NCI-H187 (cell line): ENCODE measurements around the gene PRKN.

Experiments used
- DNase-seq, 2 experiments: peaks; one replicate each; lab custom pipeline; 2025; lab: John Stamatoyannopoulos, UW

Gene PRKN

DNA sequence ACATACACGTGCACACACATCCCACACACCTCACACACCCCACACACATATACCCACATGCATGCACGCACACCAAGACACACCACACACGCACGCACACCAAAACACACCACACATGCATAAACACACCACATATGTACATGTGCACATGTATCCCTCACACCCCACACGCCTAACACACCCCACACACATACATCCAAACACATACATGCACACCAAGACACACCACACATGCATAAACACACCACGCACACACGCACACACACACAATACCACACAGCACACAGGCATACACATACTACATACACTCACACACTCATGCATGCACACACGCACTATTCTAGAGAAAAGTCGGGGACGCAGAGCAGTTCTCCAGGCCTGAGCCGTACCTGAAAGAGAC, 671.5 kb downstream of the PRKN start:
- DNase-seq, result no peak

DNA sequence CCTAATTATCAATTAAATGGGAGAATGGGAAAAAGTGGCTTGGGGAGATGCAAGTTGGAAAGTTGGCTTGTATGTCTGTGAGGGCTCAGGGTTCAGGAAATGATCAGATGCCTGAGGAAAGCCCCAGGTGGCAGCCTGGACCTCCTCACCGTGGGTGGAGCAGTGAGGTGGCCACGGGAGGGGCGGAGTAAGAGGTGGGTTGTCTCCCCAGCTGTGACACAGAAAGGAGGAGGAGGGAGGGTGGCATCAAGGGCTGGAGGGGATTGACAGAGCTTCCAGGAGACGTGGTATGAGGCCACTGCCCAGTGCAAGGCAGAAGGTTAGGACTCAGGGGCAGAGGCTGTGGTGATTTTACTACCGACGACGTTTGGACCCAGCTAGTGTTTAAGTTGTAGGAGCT, 672.2 kb downstream of the PRKN start:
- no peak for DNase-seq

DNA sequence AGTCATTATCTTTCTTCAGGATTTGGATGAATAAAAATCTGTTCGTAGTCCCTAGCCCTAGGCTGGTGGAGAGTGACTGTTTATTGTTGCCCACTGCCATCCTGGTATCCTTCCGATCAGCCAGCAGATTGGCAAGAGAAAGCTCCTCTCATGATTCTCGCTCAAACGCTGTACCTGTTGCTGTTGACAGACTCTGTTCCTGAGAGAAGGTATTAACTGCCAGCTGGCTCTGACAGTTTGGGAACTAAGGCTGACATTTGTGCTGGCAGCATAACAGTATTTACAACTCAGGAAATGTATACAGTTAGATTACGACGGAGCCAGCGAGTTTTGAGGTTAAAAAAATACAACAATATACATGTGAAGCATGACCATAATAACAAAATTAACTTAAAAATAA, 674.5 kb downstream of the PRKN start:
- no peak for DNase-seq

DNA sequence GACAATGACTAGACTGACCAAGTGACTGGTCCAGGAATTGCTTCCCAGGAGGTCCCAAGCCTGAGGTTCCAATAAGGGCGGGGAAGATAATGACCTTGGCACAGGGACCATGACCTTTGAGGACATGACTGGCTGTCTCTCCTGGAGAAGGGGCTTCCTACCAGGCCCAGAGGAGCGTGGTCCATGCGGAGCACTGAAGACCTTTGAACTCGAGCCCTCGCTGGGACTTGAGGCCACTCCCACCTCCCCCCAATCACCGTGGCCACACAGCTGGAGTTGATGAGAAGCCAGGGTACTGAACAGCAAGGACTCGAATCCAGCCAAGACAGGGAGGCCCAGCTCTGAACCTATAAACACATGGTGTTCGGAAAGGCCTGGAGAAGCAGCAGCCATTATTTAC, 677.0 kb downstream of the PRKN start:
- no peak for DNase-seq

DNA sequence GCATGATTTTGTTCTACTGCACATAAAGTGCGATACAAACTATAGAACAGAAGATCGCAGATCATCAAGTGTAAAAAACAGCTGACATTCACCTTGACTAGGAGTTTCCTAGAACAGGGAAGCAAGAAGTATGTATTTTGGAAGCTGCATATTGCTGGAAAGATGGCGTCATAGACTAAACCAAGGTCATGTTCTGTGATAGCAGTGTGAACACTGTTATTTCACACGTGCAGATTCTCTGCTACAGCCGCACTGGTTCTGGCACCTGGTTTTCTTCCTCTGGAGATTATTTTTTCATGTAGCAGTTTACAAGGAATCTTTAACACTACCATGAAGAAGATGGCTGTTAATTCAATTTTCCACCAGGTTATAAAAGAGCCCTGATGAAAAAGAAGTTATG, 681.2 kb downstream of the PRKN start:
- no peak for DNase-seq

DNA sequence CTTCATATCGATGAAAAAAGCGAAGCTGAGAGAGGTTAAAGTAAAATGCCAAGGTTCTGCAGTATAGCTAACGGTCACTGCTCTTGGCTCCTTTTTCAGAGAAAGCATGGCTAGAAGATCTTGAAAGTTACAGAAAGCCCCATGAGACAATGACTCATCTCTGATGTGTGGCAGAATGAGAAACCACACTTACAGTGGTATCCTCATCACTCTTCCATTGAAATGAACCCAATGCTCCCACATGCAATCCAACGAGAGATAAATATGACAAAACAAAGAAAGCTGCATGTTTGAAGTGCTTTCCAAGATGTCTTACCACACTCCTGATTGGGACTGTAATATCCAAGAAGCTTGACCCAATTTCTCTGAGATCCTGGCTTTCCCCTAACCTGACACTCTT, 694.9 kb downstream of the PRKN start:
- DNase-seq, result no peak

DNA sequence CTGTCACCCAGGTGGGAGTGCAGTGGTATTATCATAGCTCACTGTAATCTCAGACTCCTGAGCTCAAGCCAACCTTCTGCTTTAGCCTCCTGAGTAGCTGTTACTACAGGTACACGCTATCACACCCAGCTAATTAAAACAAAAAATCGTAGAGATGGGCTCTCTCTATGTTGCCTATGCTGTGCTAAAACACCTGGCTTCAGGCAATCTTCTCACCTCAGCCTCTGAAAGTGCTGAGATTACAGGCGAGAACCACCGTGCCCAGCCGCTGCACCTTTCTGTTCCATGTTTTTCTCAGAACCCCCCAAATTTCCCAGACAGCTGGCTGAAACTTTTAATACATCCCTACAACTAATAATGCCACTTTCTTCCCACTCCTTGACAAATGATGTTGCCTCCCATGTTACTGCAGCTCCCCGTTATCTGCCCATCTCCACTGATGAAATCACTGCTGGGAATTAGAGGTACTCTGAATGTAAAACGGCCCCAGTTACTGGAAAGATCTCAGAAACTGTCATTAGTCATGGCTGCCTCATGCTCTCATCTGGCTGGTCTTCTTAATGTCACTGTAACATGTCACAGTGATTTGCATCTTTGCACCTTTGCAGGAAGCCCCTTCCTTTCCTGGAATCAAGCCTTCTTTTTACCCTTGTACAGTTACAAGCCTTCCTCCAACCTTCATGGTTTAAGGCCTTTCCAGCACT, 697.5 kb downstream of the PRKN start:
- DNase-seq, result no peak

DNA sequence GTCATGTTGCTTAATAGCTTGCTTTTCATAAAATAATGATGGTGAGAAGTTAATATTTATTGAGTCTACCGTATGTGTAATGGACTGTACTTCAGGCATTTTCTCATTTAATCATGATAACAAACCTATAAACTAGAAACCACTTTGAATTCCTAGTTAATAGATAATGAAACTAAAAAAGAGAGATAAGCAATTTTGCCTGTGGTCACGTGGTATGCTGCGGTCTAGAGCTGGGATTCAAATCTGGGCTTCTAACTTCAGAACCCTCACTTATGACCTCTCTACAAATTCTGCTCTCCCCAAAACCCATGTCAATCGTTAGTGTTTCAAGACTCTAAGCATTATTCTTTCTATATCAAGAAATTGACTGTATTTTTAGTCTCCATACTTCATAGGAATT, 700.7 kb downstream of the PRKN start:
- no peak for DNase-seq

DNA sequence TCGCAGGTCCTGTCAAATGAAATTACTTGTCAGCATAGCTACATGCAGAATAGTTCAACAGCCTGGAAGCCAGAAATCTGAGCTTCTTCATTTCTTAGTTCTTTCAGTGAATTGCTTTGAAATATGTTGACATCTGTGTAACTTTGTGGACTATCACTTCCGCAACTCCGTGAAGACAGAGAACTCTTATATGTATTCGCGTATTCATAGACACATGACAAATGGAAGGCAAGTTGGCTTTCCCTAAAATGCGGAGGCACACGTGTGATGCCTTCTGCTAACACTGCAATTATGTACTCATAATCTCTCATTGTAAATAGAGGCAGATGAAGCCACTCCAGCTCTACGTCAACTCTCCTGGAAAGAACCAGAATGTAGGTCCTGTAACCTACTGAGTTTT, 701.5 kb downstream of the PRKN start:
- DNase-seq, result no peak

DNA sequence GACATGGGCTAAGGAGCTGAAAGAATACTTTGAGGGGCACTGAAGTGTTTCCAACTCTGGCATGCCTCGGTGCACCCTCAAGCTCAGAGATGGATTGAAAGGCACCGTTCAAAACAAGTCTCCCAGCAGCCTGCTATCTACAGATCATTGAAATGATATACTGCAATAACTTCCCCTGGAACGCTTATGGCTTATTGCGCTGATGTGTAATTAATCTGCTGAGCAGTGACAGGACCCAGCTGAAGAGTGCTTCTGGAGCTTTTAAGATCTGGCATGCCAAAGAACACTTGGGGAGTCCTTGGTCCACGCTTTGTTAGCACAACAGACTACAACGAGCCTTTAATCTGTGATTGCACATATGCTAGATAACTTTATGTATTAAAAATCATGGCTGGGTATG, 708.2 kb downstream of the PRKN start:
- DNase-seq, result no peak

DNA sequence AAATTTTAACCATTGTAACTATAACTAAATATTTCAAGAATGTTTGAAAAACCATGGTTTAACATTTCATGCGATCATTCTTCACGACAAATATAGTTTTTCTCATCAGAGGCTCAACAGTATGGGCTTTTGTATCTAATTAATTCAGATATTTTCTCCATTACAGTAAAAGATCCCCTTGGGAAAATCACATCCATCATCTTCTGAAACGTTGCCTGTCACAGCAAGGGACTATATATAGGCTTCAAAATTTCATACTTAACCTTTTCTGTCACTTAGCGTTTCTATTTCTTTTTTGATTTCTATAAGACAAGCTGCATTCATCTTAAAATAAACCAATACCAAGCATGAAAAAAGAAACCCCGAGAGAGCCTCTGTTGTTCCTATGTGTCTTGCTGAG, 710.0 kb downstream of the PRKN start:
- no peak for DNase-seq

DNA sequence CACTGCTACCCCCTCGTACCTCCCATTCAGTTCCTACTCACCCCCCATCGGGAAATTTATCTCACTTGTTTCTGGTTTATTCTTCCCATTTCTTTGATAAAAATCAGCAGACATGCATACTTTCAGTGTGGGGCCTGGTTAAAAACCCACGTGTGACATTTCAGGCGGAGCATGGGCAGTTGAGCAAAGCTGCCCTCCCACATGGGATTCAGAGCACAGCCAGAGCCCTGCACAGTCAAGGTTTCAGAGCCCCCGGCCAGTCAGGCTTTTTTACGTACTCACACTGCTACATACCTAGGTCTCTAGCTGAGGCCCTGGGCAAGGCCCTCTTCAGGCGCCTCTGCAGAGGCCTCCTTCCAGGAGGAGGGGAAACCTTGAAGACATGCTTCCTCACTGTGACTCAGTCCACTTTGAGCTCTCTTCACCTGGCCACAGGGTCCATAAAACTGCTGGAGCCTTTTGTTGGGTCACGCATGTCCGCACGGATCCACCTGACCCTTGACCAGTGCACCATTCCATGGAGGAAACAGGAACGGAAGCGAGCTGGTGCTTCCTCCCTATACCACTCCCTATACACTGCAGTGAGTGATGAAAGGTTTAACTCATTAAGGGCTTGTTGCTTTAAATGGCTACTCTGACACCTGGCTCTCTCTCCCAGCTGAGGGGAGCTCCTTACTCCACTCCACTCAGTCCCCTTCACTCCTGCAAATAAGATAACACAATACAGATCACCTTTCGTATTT, 713.3 kb downstream of the PRKN start:
- DNase-seq, result no peak

DNA sequence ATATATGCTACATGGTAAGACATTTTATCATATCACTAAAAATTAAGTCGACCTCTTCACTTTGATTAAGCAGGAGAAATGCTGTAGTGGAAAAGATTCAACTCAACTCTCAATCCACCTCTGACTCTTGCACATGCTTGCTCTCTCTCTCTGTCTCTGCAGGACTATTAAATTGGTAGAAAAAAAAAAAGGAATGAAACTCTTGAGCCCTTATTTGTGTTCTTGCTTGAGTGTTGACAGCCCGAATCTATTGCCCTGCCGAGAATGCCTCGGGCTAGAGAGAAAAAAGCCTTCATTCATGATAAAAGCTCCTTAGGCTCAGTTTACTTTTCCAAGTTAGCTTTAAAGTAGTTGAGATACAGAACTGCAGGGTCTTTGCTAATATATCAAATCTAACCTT, 722.2 kb downstream of the PRKN start:
- DNase-seq, result no peak

DNA sequence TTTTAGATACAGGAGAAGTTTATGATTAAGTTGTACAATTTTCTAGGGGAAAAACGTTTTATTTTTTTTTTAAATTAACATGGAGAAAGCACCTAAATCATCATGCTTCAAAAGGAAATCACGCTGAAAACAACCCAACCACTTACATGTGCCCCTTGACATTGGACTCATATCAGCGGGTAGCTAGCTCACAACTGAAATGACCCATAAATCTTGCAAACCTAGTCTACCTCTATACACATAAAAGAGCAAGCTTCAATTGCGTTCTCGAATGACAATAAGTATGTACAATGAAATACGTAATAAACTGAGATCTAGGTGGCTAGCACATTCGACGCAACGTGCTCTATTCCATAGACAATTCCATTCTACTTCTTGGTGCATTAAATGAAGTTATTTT, 730.8 kb downstream of the PRKN start:
- DNase-seq, result no peak

DNA sequence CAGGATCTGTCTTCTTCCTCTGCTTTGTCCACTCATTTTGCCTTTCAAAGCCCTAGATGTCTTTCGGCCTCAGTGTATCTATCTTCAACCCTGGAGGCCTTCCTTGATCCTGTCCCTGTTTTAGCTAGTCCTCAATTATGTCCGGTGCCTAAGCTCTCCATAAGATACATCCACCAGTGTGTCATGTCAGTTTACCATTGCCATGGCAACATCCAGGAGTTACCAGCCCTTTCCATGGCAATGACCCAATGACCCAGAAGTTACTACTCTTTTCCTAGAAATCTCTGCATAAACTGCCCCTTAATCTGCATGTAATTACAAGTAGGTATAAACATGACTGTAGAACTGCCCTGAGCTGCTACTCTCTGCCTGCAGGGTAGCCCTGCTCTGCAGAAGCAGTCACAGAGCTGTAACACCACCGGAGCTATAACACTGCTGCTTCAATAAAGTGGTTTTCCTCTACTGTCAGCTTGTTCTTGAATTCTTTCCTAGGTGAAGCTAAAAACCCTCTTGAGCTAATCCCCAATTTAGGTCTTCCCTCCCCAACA, 741.6 kb downstream of the PRKN start:
- DNase-seq, result no peak

DNA sequence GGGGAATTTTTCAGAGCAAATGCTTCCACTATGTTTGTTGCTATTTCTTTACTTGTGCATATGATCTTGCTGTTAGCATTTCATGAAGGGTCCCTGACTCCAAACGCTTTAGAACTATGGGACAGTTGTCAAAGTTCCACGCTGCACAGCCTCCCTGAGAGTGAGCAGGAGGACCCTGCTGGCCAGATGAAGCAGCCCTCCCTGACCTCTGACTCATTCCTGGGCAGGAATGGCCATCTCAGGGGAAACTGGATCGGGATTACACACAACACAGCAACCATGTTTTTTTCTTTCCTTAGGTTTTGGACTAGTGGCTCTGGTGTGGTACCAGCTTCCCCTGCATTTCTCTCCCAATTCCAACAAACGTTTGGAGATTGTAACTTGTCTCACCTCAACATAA, 742.9 kb downstream of the PRKN start:
- no peak for DNase-seq

DNA sequence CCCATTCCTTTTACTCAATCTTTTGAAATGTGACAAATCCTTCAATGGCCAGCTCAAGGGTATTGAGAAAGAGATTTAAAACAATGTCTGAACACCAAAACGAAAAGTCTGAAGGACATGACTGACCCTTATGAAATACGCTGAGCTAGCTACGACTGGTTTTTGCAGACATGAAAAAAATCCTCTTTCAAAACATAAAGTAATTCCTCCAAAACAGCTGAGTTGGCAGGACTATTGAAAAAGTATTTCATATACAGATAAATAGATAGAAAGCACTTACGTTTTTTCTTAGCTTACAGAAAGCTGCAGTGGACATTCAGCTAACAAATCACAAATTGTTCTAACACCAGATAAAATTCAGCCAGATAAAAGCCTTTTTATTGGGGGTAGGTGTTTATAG, 751.0 kb downstream of the PRKN start:
- no peak for DNase-seq

DNA sequence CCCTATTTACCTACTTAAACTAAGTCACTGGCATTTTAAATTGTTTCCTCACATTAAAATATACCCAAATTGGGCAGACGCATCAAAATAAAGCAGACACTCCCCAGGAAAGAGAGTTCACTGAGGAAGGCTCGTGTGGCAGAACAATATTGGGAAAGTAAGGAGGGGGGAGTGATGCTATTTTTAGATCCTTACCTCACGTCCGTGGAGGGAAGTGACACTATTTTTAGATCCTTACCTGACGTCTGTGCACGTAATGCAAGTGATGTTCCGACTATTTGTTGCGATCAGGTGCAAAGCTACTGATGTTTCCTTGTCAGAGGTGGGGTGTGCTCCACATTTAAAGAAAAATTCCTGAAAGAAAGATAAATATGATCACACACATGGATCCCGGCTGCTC, 754.5 kb downstream of the PRKN start:
- no peak for DNase-seq

DNA sequence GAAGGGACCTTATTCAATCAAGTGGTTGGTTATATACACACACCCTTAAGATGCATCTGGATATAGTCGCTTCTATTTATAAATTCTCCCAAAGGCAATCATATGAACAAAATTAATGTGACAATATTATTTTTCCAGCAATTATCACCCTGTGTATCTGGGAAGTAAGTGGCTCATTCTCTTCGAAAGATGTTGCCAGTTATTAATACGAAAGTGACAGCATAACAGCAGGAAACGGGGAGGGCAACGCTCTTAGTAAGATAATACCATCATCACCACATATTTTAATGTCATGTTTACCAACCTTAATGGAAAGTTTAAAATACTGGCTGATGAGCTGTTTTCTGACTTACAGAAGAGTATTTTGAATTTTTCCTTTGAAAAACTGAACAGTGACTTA, 756.5 kb downstream of the PRKN start:
- DNase-seq, result no peak

DNA sequence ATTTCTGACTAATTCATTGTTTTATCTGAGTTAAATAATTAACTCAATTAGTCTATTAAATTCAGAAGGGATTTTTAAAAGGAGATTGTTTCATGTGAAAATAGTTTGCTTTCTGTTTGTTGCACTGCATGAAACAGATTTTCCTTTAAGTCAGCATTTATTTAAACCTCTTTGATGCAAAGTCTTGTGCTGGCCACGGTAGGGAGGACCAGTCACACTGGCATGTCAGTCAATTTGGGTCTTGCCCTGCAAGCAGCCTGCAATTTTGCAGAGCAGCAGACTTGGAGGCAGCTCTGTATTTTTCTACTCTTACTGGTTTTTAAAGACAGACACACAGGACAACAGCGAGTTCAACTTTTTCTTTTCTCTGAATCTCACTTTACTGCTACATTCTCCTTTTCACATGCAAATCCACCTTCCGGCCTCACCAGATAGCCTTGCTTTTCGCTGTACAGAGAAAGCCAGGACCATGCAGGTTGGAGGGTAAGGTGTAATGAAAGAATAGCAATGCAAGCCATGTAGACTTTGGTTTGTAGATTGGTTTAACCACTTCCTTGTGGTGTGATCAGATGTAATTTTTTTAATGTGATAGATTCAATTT, 763.8 kb downstream of the PRKN start:
- DNase-seq, result no peak

DNA sequence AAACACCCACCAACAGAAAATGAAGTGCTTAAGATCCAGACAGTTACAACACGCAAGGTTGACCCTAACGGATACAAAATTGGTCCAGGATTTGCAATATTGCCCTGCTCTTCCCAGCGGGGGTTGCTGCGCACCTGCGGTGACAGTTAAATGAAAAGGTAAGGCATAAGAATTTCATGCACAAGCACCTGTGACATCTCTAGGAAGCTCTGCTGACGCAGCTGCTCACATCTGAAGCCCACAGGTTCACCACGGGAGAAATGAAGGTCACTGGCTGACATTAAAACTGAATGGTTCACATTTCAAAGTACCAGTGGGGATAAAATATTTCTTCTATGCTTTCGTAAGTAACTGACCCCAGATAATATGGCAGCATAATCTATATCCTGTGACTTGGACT, 764.4 kb downstream of the PRKN start:
- no peak for DNase-seq

DNA sequence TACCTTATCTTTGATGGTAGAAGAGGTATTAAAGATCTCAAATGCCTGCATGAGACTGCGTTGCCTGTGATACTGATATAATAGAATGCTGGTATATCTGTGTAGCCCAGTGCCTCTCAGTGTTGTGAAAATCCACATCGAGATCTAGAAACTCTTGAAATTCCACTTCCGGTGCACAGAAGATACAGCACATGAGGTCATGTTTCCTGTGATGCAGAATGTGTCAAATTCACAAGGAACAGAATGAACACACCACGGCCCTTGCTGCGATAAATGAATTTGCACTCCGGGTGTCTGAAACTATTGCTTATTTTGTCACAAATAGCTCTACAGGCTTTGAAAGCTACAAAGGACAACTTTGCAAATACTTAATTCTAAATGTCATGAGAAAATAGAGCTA, 765.8 kb downstream of the PRKN start:
- no peak for DNase-seq

DNA sequence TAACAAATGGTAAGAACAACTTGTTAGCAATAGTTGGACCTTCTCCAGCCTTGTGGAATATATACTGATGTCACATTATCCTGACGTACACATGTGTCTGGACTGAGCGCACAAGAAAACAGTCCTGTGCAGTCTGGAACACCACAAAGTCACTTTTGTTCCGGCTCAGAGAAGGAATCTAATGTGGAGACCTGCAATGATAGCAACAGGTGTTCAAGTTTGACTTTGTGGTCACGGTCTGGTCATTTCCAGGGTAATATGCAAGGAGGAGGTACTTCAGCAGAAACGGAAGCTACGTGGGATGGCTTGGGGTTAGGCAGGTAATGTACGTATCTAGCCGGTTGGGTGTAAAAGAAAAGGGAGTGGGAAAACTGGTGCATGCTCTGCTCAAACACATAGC, 766.5 kb downstream of the PRKN start:
- DNase-seq, result no peak
